ENCODE data around the gene LTB. TPM values are rescaled to one million over a fixed set of nuclear protein-coding genes. Genes with fewer than 3 reads are reported as not detected.
A peak's percentile ranks its signal among the peaks of the same experiment; 100 is the strongest.
"Not testable (repeated sequence)": the region's sequence is repeated elsewhere in the genome, so short reads cannot be mapped to it uniquely, and the experiment has no call there.

Gene LTB
- total RNA-seq, 4 donors from 2014 or later = 1.5 TPM; not detected in 3

- peak overlapping the region; percentile 51 to 55 for H3K27ac ChIP-seq
- no peaks in the 10 kb centered on the region for H3K27me3 ChIP-seq
- peak in 1 of 2 donors; percentile 40 for DNase-seq
- no peak overlapping the region for H3K4me3 ChIP-seq
- H3K9me3 ChIP-seq = no peaks in the 10 kb centered on the region
- H3K4me1 ChIP-seq = no peaks in the 10 kb centered on the region
- intact Hi-C loops (cut with DNase I; ENCODE audit: low total_unique reads) = no loop called here
- TF ChIP-seq POLR2A (IDR thresholded peaks at IDR 0.05) (no peak), CTCF (IDR thresholded peaks at IDR 0.05) (no peak)
- no peaks in the 10 kb centered on the region for H3K36me3 ChIP-seq
These were observed 23.4 kb downstream of the LTB start for GRCh38 chr6:31558631-31559500.

DNA sequence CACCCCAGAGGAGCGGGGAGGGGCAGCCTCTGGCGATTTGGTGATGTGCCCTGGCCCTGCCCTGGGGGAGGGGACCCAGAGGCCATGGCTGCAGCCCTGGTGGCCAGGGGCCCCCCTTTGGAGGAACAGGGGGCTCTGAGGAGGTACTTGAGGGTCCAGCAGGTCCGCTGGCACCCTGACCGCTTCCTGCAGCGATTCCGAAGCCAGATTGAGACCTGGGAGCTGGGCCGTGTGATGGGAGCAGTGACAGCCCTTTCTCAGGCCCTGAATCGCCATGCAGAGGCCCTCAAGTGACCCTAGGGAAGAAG lies 24.0 kb downstream of the LTB start:
- no peak overlapping the region for H3K4me3 ChIP-seq
- no peaks in the 10 kb centered on the region for H3K9me3 ChIP-seq
- no peaks in the 10 kb centered on the region for H3K27me3 ChIP-seq
- H3K4me1 ChIP-seq = no peaks in the 10 kb centered on the region
- no peak for DNase-seq
- peak overlapping the region; percentile 51 to 55 for H3K27ac ChIP-seq
- no peak for TF ChIP-seq POLR2A (IDR thresholded peaks at IDR 0.05)
- TF ChIP-seq CTCF (IDR thresholded peaks at IDR 0.05) = no peak
- H3K36me3 ChIP-seq = no peaks in the 10 kb centered on the region
- intact Hi-C loops (cut with DNase I; ENCODE audit: low total_unique reads) = no loop called here

GRCh38 chr6:31557443-31558317 lies 24.5 kb downstream of the LTB start:
- TF ChIP-seq POLR2A (IDR thresholded peaks at IDR 0.05) (no peak), CTCF (IDR thresholded peaks at IDR 0.05) (no peak)
- Histone ChIP-seq H3K4me1 (no peaks in the 10 kb centered on the region), H3K27ac (peak overlapping the region; percentile 51 to 55), H3K9me3 (no peaks in the 10 kb centered on the region), H3K27me3 (no peaks in the 10 kb centered on the region), H3K36me3 (no peaks in the 10 kb centered on the region), H3K4me3 (no peak overlapping the region)
- no peak for DNase-seq
- intact Hi-C loops (cut with DNase I; ENCODE audit: low total_unique reads) = no loop called here

GRCh38 chr6:31556307-31556706 lies 25.9 kb downstream of the LTB start:
- Histone ChIP-seq H3K27me3 (no peaks in the 10 kb centered on the region), H3K4me1 (no peaks in the 10 kb centered on the region), H3K27ac (no peak overlapping the region), H3K4me3 (no peak overlapping the region), H3K9me3 (no peaks in the 10 kb centered on the region), H3K36me3 (no peaks in the 10 kb centered on the region)
- DNase-seq = no peak
- intact Hi-C loops (cut with DNase I; ENCODE audit: low total_unique reads) = no loop called here
- TF ChIP-seq POLR2A (IDR thresholded peaks at IDR 0.05) (no peak), CTCF (IDR thresholded peaks at IDR 0.05) (no peak)

DNA sequence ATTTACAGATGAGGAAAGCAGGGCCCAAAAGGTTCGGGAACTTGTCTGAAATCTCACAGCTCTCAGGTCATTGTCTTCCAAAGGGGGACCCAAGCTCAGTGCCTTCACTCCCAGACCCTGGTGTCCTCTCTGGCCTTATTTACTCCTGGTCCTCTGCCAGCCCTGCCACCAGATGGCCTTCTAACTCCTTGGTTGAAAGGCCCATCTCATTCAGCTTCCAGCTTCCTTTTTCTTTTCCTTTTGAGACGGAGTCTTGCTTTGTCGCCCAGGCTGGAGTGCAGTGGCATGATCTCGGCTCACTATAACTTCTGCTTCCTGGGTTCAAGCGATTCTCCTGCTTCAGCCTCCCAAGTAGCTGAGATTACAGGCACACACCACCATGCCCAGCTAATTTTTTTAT lies 30.9 kb downstream of the LTB start:
- H3K27ac ChIP-seq; H3K27me3 ChIP-seq; H3K4me1 ChIP-seq; H3K4me3 ChIP-seq; intact Hi-C loops (cut with DNase I; ENCODE audit: low total_unique reads); H3K9me3 ChIP-seq; DNase-seq; H3K36me3 ChIP-seq: not testable (repeated sequence)
- TF ChIP-seq CTCF (IDR thresholded peaks at IDR 0.05) = peak in 3 of 4 experiments; percentile 10 to 60 (median 43)

All from uterus (tissue), 4 donors.